DOHH2 (cell line): ENCODE measurements around the gene ACOT11.

Source experiments
- EZH2phosphoT487 ChIP-seq: fragments of 200-600 bp; sonication (generic); IDR thresholded peaks from 2 replicates; pipeline ENCODE4 v1.6.1; 2017; ENCODE audit warnings: borderline replicate concordance, mild to moderate bottlenecking, antibody characterized with exemption, low read length, moderate library complexity, mixed read lengths
- TF ChIP-seq, protein P1 (sequence below): fragments of 200-600 bp; sonication (generic); IDR thresholded peaks from one replicate; pipeline ENCODE4 v1.5.1; 2014; ENCODE audit warnings: antibody characterized with exemption, mild to moderate bottlenecking, low read depth, low read length; ENCODE audit not compliant: poor library complexity, severe bottlenecking

- TF ChIP-seq, protein P1, sequence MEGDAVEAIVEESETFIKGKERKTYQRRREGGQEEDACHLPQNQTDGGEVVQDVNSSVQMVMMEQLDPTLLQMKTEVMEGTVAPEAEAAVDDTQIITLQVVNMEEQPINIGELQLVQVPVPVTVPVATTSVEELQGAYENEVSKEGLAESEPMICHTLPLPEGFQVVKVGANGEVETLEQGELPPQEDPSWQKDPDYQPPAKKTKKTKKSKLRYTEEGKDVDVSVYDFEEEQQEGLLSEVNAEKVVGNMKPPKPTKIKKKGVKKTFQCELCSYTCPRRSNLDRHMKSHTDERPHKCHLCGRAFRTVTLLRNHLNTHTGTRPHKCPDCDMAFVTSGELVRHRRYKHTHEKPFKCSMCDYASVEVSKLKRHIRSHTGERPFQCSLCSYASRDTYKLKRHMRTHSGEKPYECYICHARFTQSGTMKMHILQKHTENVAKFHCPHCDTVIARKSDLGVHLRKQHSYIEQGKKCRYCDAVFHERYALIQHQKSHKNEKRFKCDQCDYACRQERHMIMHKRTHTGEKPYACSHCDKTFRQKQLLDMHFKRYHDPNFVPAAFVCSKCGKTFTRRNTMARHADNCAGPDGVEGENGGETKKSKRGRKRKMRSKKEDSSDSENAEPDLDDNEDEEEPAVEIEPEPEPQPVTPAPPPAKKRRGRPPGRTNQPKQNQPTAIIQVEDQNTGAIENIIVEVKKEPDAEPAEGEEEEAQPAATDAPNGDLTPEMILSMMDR = no peak
- no peak for TF ChIP-seq EZH2phosphoT487
These were observed 93.1 kb downstream of the ACOT11 start, which contains the start of gene MROH7 for GRCh38 chr1:54640863-54641836.
